BJ (cell line): ENCODE results near the gene SORCS2. TPM values are rescaled to one million over a fixed set of nuclear protein-coding genes. Genes with fewer than 3 reads are reported as not detected.

Experiments
- CTCF ChIA-PET: fragments of 350-600 bp; formaldehyde crosslinking; extraction: SDS; loops from one replicate; lab custom pipeline; 2021; ENCODE audit warnings: antibody characterized with exemption, inconsistent platforms; lab: Yijun Ruan, JAX
- POLR2A ChIA-PET: fragments of 300-600 bp; sonication (Branson Sonifier 250); formaldehyde crosslinking; extraction: SDS; loops from one replicate; lab custom pipeline; 2021; ENCODE audit warnings: antibody characterized with exemption; lab: Charles Lee
- DNase-seq: peaks from one replicate; pipeline ENCODE4 v3.0.0-alpha.2; 2011; ENCODE audit warnings: low read depth
- H3K27me3 ChIP-seq: 2 replicates; pipeline ENCODE4 v1.6.0; 2011; ENCODE audit warnings: low read length; ENCODE audit not compliant: control insufficient read depth, insufficient read depth
- H3K36me3 ChIP-seq: 2 replicates; pipeline ENCODE4 v1.5.1; 2011; ENCODE audit warnings: low read length; ENCODE audit not compliant: control insufficient read depth, insufficient read depth
- H3K4me3 ChIP-seq: 2 replicates; pipeline ENCODE4 v1.5.1; 2011; ENCODE audit warnings: low read depth, mild to moderate bottlenecking, control low read depth, low read length
- polyA plus RNA-seq: library from polyadenylated mRNA; depleted of rRNA; stranded (reverse); fragments of >200 nt; gene quantifications from 2 replicates; pipeline ENCODE4 v1.2.3, GENCODE V29; 2011
- TF ChIP-seq, protein P1 (sequence below): IDR thresholded peaks from 2 replicates; pipeline ENCODE4 v1.5.1; 2011; ENCODE audit warnings: low read depth, mild to moderate bottlenecking, control low read depth, inconsistent platforms, low read length, moderate library complexity; ENCODE audit not compliant: insufficient read depth

Gene SORCS2
- polyA plus RNA-seq, 1 experiment, result 0.63 TPM

DNA sequence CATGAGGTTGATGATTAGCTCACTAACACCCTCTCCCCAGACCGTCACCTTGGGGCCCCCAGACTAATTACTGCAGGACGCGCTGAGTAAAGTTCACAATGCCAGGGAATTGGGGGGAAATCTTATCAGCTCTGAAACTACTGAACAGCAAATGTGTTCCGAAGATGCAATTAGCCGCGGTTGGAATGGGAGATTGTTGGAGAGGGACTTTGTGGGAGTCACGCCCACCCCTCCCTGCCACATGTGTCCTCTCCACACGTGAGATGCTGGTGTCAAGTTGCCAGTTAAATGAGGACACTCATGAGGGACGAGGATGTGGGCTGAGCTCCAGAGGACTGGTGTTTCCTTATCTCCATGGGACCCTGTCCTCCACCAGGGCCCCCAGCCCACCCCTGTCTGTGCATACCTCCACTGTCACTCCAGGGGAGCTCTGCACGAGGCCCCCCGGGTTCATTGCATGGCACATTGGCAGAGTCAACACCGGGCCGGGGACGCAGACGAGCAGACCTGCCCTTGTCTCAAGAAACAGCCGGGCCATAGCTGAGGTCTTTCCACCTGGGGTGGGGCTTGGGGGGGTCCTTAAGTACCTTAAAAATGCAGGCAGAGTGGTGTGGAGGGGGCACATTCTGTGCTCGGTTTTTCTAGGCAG is 417.8 kb downstream of the SORCS2 start:
- H3K27me3 ChIP-seq, result peaks cover 1% of the 10 kb centered on the region
- no peak for DNase-seq
- POLR2A ChIA-PET, result no interaction called here
- no peak overlapping the region for H3K4me3 ChIP-seq
- CTCF ChIA-PET, result no interaction called here
- TF ChIP-seq, protein P1, sequence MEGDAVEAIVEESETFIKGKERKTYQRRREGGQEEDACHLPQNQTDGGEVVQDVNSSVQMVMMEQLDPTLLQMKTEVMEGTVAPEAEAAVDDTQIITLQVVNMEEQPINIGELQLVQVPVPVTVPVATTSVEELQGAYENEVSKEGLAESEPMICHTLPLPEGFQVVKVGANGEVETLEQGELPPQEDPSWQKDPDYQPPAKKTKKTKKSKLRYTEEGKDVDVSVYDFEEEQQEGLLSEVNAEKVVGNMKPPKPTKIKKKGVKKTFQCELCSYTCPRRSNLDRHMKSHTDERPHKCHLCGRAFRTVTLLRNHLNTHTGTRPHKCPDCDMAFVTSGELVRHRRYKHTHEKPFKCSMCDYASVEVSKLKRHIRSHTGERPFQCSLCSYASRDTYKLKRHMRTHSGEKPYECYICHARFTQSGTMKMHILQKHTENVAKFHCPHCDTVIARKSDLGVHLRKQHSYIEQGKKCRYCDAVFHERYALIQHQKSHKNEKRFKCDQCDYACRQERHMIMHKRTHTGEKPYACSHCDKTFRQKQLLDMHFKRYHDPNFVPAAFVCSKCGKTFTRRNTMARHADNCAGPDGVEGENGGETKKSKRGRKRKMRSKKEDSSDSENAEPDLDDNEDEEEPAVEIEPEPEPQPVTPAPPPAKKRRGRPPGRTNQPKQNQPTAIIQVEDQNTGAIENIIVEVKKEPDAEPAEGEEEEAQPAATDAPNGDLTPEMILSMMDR, result no peak
- no peaks in the 10 kb centered on the region for H3K36me3 ChIP-seq

DNA sequence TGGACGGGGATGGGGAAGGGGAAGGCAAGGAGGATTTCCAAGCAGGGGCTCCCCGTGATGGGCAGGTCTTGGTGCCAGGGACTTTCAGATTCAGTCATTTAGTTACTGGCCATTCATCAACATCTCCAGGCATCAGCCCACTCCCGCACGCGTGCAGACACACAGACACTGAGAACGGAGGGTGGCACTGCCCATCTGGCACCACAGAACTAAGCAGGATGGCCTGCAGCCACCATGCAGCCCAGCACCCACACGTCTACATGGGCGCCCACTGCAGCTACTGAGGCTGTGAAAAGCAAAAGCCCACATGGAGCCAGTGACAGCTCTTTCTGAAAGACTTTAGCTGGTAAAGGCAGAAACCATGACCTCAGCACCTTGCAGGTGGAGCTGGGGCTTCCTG is 418.5 kb downstream of the SORCS2 start:
- H3K4me3 ChIP-seq, result no peak overlapping the region
- H3K27me3 ChIP-seq, result peaks cover 1% of the 10 kb centered on the region
- TF ChIP-seq, protein P1, result no peak
- ChIA-PET CTCF (no interaction called here), POLR2A (no interaction called here)
- DNase-seq, result no peak
- H3K36me3 ChIP-seq, result no peaks in the 10 kb centered on the region

DNA sequence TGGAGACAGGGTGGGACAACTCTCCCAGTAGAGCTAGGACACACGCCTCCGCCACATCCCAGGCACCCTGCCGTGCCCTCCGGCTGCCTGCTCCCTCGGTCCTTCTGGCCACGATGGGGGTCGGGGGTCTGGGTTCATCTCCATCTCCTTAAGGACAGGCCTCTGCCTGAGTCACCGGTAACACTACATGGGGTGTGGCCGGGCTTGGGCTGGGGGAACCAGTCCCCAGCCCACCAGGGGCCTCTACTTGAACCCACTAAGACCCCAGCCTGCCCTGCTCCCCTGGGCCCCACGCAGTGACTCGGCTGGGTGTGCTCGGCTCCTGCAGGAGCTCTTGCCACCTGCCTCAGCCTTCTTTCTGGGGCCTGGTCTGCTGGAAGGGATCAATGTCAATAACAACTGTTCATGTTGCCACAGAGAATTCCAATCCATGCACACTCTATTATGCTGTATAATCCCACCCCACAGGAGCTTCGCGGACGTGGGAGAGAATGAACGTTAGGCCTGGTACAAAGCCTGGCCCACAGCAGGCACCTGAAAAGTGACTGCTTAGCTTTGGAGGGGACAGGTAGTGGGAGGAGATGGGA is 420.1 kb downstream of the SORCS2 start:
- ChIA-PET POLR2A (no interaction called here), CTCF (no interaction called here)
- no peaks in the 10 kb centered on the region for H3K36me3 ChIP-seq
- H3K27me3 ChIP-seq, result peaks cover 1% of the 10 kb centered on the region
- H3K4me3 ChIP-seq, result no peak overlapping the region
- no peak for DNase-seq
- TF ChIP-seq, protein P1, result no peak

DNA sequence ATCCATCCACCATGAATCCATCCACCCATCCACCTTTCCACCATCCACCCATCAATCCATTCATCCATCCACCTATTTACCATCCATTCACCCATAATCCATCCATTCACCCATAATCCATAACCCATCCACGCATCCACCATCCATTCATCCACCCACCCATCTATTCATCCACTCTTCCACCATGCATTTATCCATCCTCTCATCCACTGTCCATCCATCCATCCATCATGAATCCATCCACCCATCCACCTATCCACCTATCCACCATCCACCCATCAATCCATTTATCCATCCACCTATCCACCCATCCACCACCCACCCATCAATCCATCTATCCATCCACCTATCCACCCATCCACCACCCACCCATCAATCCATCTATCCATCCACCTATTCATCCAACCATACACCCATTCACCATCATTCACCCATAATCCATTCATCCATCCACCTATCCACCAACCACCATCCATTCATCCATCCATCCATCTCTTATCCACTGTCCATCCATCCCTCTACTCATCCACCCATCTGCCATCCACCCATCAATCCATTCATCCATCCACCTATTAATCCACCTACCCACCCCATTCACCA is 422.1 kb downstream of the SORCS2 start:
- TF ChIP-seq, protein P1, result no peak
- no peak for DNase-seq
- Histone ChIP-seq H3K27me3 (peaks cover 1% of the 10 kb centered on the region), H3K4me3 (no peak overlapping the region), H3K36me3 (no peaks in the 10 kb centered on the region)
- ChIA-PET POLR2A (no interaction called here), CTCF (no interaction called here)

DNA sequence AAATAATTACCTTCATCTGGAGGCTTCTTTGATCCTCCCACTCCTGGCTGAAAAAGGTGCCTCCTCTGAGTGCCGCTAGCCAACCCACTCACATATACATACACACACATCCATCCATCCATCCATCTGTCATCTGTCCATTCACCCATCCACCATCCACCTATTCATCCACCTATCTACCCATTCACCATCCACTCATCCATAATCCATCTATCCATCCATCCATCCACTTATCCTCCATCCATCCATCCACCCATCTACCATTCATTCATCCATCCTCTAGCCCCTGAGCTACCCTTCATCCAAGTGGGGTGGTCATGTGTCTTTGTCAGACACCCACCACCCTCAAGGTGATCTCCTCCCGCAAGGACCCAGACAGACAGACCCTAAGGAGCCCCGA is 423.9 kb downstream of the SORCS2 start:
- CTCF ChIA-PET, result interaction anchor here (0.8 to 1.0 kb wide), 2 partner anchors 12 to 79 kb away, joined by 3 read pairs; no protein-coding TSS in a partner anchor
- Histone ChIP-seq H3K4me3 (no peak overlapping the region), H3K27me3 (no peaks in the 10 kb centered on the region; the same call in none of the 2 replicates), H3K36me3 (no peaks in the 10 kb centered on the region)
- TF ChIP-seq, protein P1, result no peak
- POLR2A ChIA-PET, result no interaction called here
- DNase-seq, result no peak
